H1 (cell line): Measurements from ENCODE around the gene GATC. TPM values are rescaled to one million over a fixed set of nuclear protein-coding genes. Genes with fewer than 3 reads are reported as not detected.

Experiments used
- CTCF ChIA-PET: fragments of 300-600 bp; sonication (Branson Sonifier 250); formaldehyde crosslinking; loops from one replicate; lab custom pipeline; 2021; ENCODE audit not compliant: partially characterized antibody; lab: Charles Lee
- POLR2A ChIA-PET: fragments of 300-600 bp; sonication (Branson Sonifier 250); formaldehyde crosslinking; loops from one replicate; lab custom pipeline; 2021; ENCODE audit warnings: inconsistent platforms; ENCODE audit not compliant: partially characterized antibody; lab: Charles Lee
- DNase-seq, 2 experiments: peaks; one replicate each; pipeline versions ENCODE4 v3.0.0 to v3.0.0-alpha.2; 2010 to 2022; ENCODE audit warnings: low spot score in 2 of 2, low read depth in 1 of 2, mixed read lengths in 1 of 2
- FAIRE-seq: peaks from 2 replicates; lab custom pipeline; 2011; peaks lifted over from hg19 to GRCh38; lab: Jason Lieb, UNC
- H2AFZ ChIP-seq: 2 replicates; pipeline ENCODE4 v1.8.1; 2012; ENCODE audit warnings: low read length, inconsistent platforms
- H2AK5ac ChIP-seq: 2 replicates; pipeline ENCODE4 v1.6.1; 2013; ENCODE audit warnings: low read depth, low read length
- H2BK120ac ChIP-seq: replicated peaks from 2 replicates; pipeline ENCODE3; 2013; ENCODE audit warnings: low read depth, low read length, inconsistent platforms
- H2BK12ac ChIP-seq: 2 replicates; pipeline ENCODE4 v1.6.1; 2013; ENCODE audit warnings: low read depth, low read length
- H2BK15ac ChIP-seq: 2 replicates; pipeline ENCODE4 v1.6.1; 2013; ENCODE audit warnings: low read length
- H2BK20ac ChIP-seq: 2 replicates; pipeline ENCODE4 v1.6.1; 2013; ENCODE audit warnings: low read length
- H2BK5ac ChIP-seq: 2 replicates; pipeline ENCODE4 v1.6.1; 2013; ENCODE audit warnings: low read depth, low read length
- H3K14ac ChIP-seq: 2 replicates; pipeline ENCODE4 v1.6.1; 2013; ENCODE audit warnings: inconsistent platforms; ENCODE audit not compliant: insufficient read length
- H3K18ac ChIP-seq: 2 replicates; pipeline ENCODE4 v1.6.1; 2013; ENCODE audit warnings: low read length; ENCODE audit errors: extremely low read depth
- H3K23ac ChIP-seq: 2 replicates; pipeline ENCODE4 v1.6.1; 2013; ENCODE audit warnings: inconsistent platforms; ENCODE audit not compliant: insufficient read length
- H3K23me2 ChIP-seq: 2 replicates; pipeline ENCODE4 v1.6.1; 2013; ENCODE audit warnings: low read depth, low read length
- H3K27ac ChIP-seq: 2 replicates; pipeline ENCODE4 v1.6.1; 2011; ENCODE audit warnings: low read depth, low read length, inconsistent platforms
- H3K27me3 ChIP-seq, 4 experiments: replicated peaks in 1 of 4; 1 replicate in 1 of 4; 2 replicates in 3 of 4; pipeline versions ENCODE4 v1.6.1 to v1.8.1; 2011 to 2013; ENCODE audit warnings: low read length in 3 of 4, mild to moderate bottlenecking in 3 of 4, inconsistent platforms in 2 of 4, mixed read lengths in 2 of 4, moderate library complexity in 1 of 4; ENCODE audit not compliant: control insufficient read depth in 3 of 4, insufficient read depth in 3 of 4; ENCODE audit errors: extremely low read depth in 1 of 4
- H3K36me3 ChIP-seq, 4 experiments: 2 replicates each; pipeline versions ENCODE4 v1.6.1 to v1.8.1; 2011 to 2013; ENCODE audit warnings: mild to moderate bottlenecking in 4 of 4, low read length in 3 of 4, moderate library complexity in 2 of 4, control low read depth in 1 of 4, inconsistent platforms in 1 of 4; ENCODE audit not compliant: insufficient read depth in 4 of 4, control insufficient read depth in 2 of 4
- H3K4ac ChIP-seq: replicated peaks from 2 replicates; pipeline ENCODE3; 2013; ENCODE audit warnings: low read length, low read depth, mixed read lengths, inconsistent platforms; ENCODE audit not compliant: insufficient read length
- H3K4me1 ChIP-seq, 4 experiments: replicated peaks in 1 of 4; 1 replicate in 1 of 4; 2 replicates in 3 of 4; pipeline versions ENCODE4 v1.6.1 to v1.8.1; 2011 to 2013; ENCODE audit warnings: low read length in 3 of 4, inconsistent platforms in 2 of 4, mixed read lengths in 1 of 4; ENCODE audit not compliant: insufficient read depth in 4 of 4, control insufficient read depth in 3 of 4
- H3K4me2 ChIP-seq, 2 experiments: 2 replicates each; pipeline versions ENCODE4 v1.6.1 to v1.8.1; 2011 to 2013; ENCODE audit warnings: low read depth in 2 of 2, low read length in 2 of 2, control low read depth in 1 of 2, inconsistent platforms in 1 of 2, mild to moderate bottlenecking in 1 of 2; ENCODE audit not compliant: insufficient read depth in 1 of 2
- H3K4me3 ChIP-seq, 4 experiments: fragments of 200-600, 300-600 bp in 1 of 4; sonication (generic), shearing (Covaris generic), sonication (Bioruptor Twin) in 1 of 4; 2 replicates each; pipeline versions ENCODE4 v1.5.1 to v1.8.1; 2011 to 2016; ENCODE audit warnings: low read length in 4 of 4, low read depth in 3 of 4, control low read depth in 2 of 4, inconsistent platforms in 2 of 4, mild to moderate bottlenecking in 2 of 4, mixed read lengths in 1 of 4, moderate library complexity in 1 of 4; ENCODE audit not compliant: insufficient read depth in 2 of 4; ENCODE audit errors: extremely low read depth in 1 of 4
- H3K56ac ChIP-seq: replicated peaks from 2 replicates; pipeline ENCODE3; 2013; ENCODE audit warnings: low read depth, mild to moderate bottlenecking, mixed read lengths, low read length, inconsistent platforms; ENCODE audit not compliant: insufficient read length
- H3K79me1 ChIP-seq: 2 replicates; pipeline ENCODE4 v1.6.1; 2013; ENCODE audit warnings: low read depth, low read length, control low read depth
- H3K79me2 ChIP-seq, 2 experiments: 2 replicates each; pipeline versions ENCODE4 v1.6.1 to v1.8.1; 2012 to 2013; ENCODE audit warnings: low read length in 2 of 2, mild to moderate bottlenecking in 2 of 2, inconsistent platforms in 1 of 2; ENCODE audit not compliant: insufficient read depth in 2 of 2, control insufficient read depth in 1 of 2
- H3K9ac ChIP-seq, 4 experiments: replicated peaks in 1 of 4; 1 replicate in 1 of 4; 2 replicates in 3 of 4; pipeline versions ENCODE4 v1.6.1 to v1.8.1; 2011 to 2013; ENCODE audit warnings: low read depth in 3 of 4, low read length in 3 of 4, control low read depth in 2 of 4, mild to moderate bottlenecking in 2 of 4, moderate library complexity in 2 of 4, inconsistent platforms in 1 of 4; ENCODE audit errors: extremely low read depth in 1 of 4
- H3K9me3 ChIP-seq, 2 experiments: 2 replicates each; pipeline versions ENCODE4 v1.6.1 to v1.8.1; 2012 to 2013; ENCODE audit warnings: mild to moderate bottlenecking in 2 of 2, moderate library complexity in 2 of 2, control low read depth in 1 of 2, inconsistent platforms in 1 of 2, low read depth in 1 of 2, low read length in 1 of 2, mixed read lengths in 1 of 2; ENCODE audit not compliant: insufficient read depth in 2 of 2
- H4K20me1 ChIP-seq, 2 experiments: replicated peaks in 1 of 2; 2 replicates each; pipeline versions ENCODE3 to v1.8.1; 2011 to 2013; ENCODE audit warnings: inconsistent platforms in 2 of 2, low read length in 2 of 2, mild to moderate bottlenecking in 1 of 2; ENCODE audit not compliant: insufficient read depth in 2 of 2, control insufficient read depth in 1 of 2
- H4K5ac ChIP-seq: 2 replicates; pipeline ENCODE4 v1.6.1; 2013; ENCODE audit warnings: low read length, low read depth, mixed read lengths, inconsistent platforms; ENCODE audit not compliant: insufficient read length
- H4K8ac ChIP-seq: 2 replicates; pipeline ENCODE4 v1.8.0; 2013; ENCODE audit warnings: mild to moderate bottlenecking, moderate library complexity, low read length, inconsistent platforms; ENCODE audit not compliant: insufficient read depth; ENCODE audit errors: extremely low read depth
- H4K91ac ChIP-seq: replicated peaks from 2 replicates; pipeline ENCODE3; 2013; ENCODE audit warnings: low read length, mixed read lengths, inconsistent platforms; ENCODE audit not compliant: insufficient read length
- CTBP2 ChIP-seq: IDR thresholded peaks from 2 replicates; pipeline ENCODE4 v1.7.0; 2011; ENCODE audit warnings: borderline replicate concordance, mild to moderate bottlenecking, moderate library complexity, mixed read lengths, low read length; ENCODE audit not compliant: insufficient read depth, insufficient read length
- NANOG ChIP-seq: IDR thresholded peaks from 2 replicates; pipeline ENCODE4 v1.6.1; 2011; ENCODE audit warnings: low read length, low read depth, mild to moderate bottlenecking, inconsistent platforms; ENCODE audit not compliant: insufficient read depth, poor library complexity, severe bottlenecking
- SP1 ChIP-seq: IDR thresholded peaks from 2 replicates; pipeline ENCODE4 v1.6.1; 2011; ENCODE audit warnings: low read depth, low read length
- TAF7 ChIP-seq: optimal IDR thresholded peaks from 2 replicates; pipeline ENCODE3; 2011; ENCODE audit warnings: low read depth, mild to moderate bottlenecking, inconsistent platforms, low read length, moderate library complexity, borderline replicate concordance
- WGBS, 2 experiments: shearing (Covaris generic) in 1 of 2; methylation state at CpG; one replicate each; pipeline versions ENCODE4 v1.1.6 to v1.1.7; 2013 to 2015; ENCODE audit warnings: low lambda C conversion rate in 2 of 2, mixed read lengths in 2 of 2, inconsistent platforms in 1 of 2, low coverage in 1 of 2, missing lambda C conversion rate in 1 of 2; ENCODE audit not compliant: insufficient replicate concordance in 2 of 2, insufficient coverage in 1 of 2, insufficient read length in 1 of 2; ENCODE audit errors: extremely low coverage in 1 of 2, missing lambda C conversion rate in 1 of 2; 5-methylcytosine and 5-hydroxymethylcytosine counted together
- polyA plus RNA-seq, 7 experiments: library from polyadenylated mRNA; depleted of rRNA in 3 of 7; stranded (reverse) in 5 of 7; unstranded in 2 of 7; fragments of >200 nt in 5 of 7; fragments of 200-250 nt in 2 of 7; gene quantifications; 1 replicate in 5 of 7; 2 replicates in 1 of 7; 4 replicates in 1 of 7; pipeline versions ENCODE4 v1.2.1 to v1.2.3, GENCODE V29; 2011 to 2013; ENCODE audit warnings: missing spikeins in 2 of 7, mixed read lengths in 2 of 7
- total RNA-seq: library from RNA; stranded (reverse); fragmentation: NEBNext Ultra II Directional; extraction: Animal tissue kit (Norgen Biotek cat#: 25700); gene quantifications from 2 replicates; pipeline ENCODE4 v1.2.1, GENCODE V29; 2021

GATC gene
- total and polyA plus RNA-seq, 2 of the 8 experiments (the other 6 are each of a cell fraction or from before 2014, with no cell fraction given): 13.2 to 30.4 TPM

- no peak overlapping the region for H4K5ac ChIP-seq
- no peak overlapping the region for H3K56ac ChIP-seq
- no peak overlapping the region for H2BK5ac ChIP-seq
- H3K23ac ChIP-seq: no peak overlapping the region
- H2BK12ac ChIP-seq: no peak overlapping the region
- H4K20me1 ChIP-seq: no peaks in the 10 kb centered on the region
- peaks cover 0 to 4% (median 0%) of the 10 kb centered on the region in 4 experiments; a peak in 2 of 7 replicates for H3K4me1 ChIP-seq
- WGBS, 2 experiments: 89% methylated on average over 5 of the region's 5 CpGs; no CpG with 5 or more reads in 1 of the 2 experiments
- H2AK5ac ChIP-seq: no peak overlapping the region
- no peak overlapping the region for H3K4me3 ChIP-seq
- H3K14ac ChIP-seq: no peak overlapping the region
- H3K79me1 ChIP-seq: 0 out of 2 replicates have a peak, but pooled peaks cover 3% of the 10 kb centered on the region
- peaks cover 3% of the 10 kb centered on the region; the same call in 1 of the 2 replicates for H3K23me2 ChIP-seq
- H4K91ac ChIP-seq: no peak overlapping the region
- no peak overlapping the region for H4K8ac ChIP-seq
- ChIA-PET CTCF (interaction anchor here (0.9 to 6.6 kb wide), 4 partner anchors 11 to 22 kb away, joined by 3 to 47 read pairs (median 4); partner anchors contain the start of gene SRSF9), POLR2A (interaction anchor here (0.9 to 4.6 kb wide), 4 partner anchors 11 to 60 kb away, joined by 3 to 25 read pairs (median 12); partner anchors contain the start of gene SRSF9)
- H3K9ac ChIP-seq: no peak overlapping the region; a peak in 1 of 7 replicates
- no peak overlapping the region for H3K18ac ChIP-seq
- no peak overlapping the region for H3K4ac ChIP-seq
- H2BK20ac ChIP-seq: no peak overlapping the region
- FAIRE-seq: no peak
- H3K27ac ChIP-seq: no peak overlapping the region
- H3K36me3 ChIP-seq: peaks cover 0 to 2% (median 0%) of the 10 kb centered on the region in 4 experiments; a peak in 2 of 8 replicates
- no peak overlapping the region for H2AFZ ChIP-seq
- TF ChIP-seq NANOG (no peak), TAF7 (no peak), CTBP2 (no peak), SP1 (no peak)
- no peak overlapping the region for H2BK120ac ChIP-seq
- no peak for DNase-seq
- no peaks in the 10 kb centered on the region for H3K79me2 ChIP-seq
- H2BK15ac ChIP-seq: no peak overlapping the region
- H3K9me3 ChIP-seq: no peaks in the 10 kb centered on the region; a peak in 1 of 4 replicates
- H3K27me3 ChIP-seq: no peaks in the 10 kb centered on the region; a peak in 1 of 7 replicates
- H3K4me2 ChIP-seq: no peak overlapping the region
These were observed 44.1 kb downstream of the GATC start for GRCh38 chr12:120490325-120490724.
